RWPE1 (cell line): ENCODE results near the gene UNC79.
"Not testable (repeated sequence)": the region's sequence is repeated elsewhere in the genome, so short reads cannot be mapped to it uniquely, and the experiment has no call there.

Experiments
- CTCF ChIA-PET: fragments of 350-600 bp; sonication (Branson Sonifier 250); formaldehyde crosslinking; extraction: SDS; loops from one replicate; lab custom pipeline; 2021; lab: Yijun Ruan, JAX
- POLR2A ChIA-PET: fragments of 400-600 bp; formaldehyde crosslinking; extraction: SDS; loops from one replicate; lab custom pipeline; 2020; ENCODE audit warnings: antibody characterized with exemption; ENCODE audit not compliant: low non-redundant PET; lab: Yijun Ruan, JAX
- DNase-seq: peaks from one replicate; pipeline ENCODE4 v3.0.0; 2012; ENCODE audit warnings: low spot score
- H3K27ac ChIP-seq: fragments of 450-650 bp; 2 replicates; pipeline ENCODE4 v1.5.1; 2017
- CTCF ChIP-seq: fragments of 450-650 bp; conservative IDR thresholded peaks from 2 replicates; pipeline ENCODE4 v1.5.1; 2017; ENCODE audit warnings: low read depth, mild to moderate bottlenecking

Gene UNC79

GRCh38 chr14:93410021-93410420, 20.7 kb upstream of the UNC79 start:
- CTCF ChIA-PET: no interaction called here
- TF ChIP-seq CTCF: no peak
- POLR2A ChIA-PET: no interaction called here
- H3K27ac ChIP-seq: no peak overlapping the region
- no peak for DNase-seq

GRCh38 chr14:93410893-93411292, 19.8 kb upstream of the UNC79 start:
- TF ChIP-seq CTCF: no peak
- no peak for DNase-seq
- ChIA-PET CTCF (no interaction called here), POLR2A (no interaction called here)
- H3K27ac ChIP-seq: no peak overlapping the region

- CTCF ChIA-PET, H3K27ac ChIP-seq, DNase-seq, POLR2A ChIA-PET: not testable (repeated sequence)
Measured at GRCh38 chr14:93425136-93425535, 5.6 kb upstream of the UNC79 start.

GRCh38 chr14:93426750-93427149, 4.0 kb upstream of the UNC79 start:
- TF ChIP-seq CTCF: no peak

GRCh38 chr14:93431036-93431670, 414 bp downstream of the UNC79 start:
- DNase-seq: no peak
- no peak for TF ChIP-seq CTCF
- H3K27ac ChIP-seq: no peak overlapping the region
- ChIA-PET CTCF (no interaction called here), POLR2A (no interaction called here)

More at GRCh38 chr14:93426750-93427149, 4.0 kb upstream of the UNC79 start:
- POLR2A ChIA-PET: no interaction called here
- DNase-seq: no peak
- H3K27ac ChIP-seq: no peak overlapping the region
- CTCF ChIA-PET: no interaction called here

GRCh38 chr14:93454224-93454623, 23.5 kb downstream of the UNC79 start:
- POLR2A ChIA-PET: no interaction called here
- CTCF ChIA-PET: no interaction called here
- TF ChIP-seq CTCF: no peak

GRCh38 chr14:93456356-93456755, 25.6 kb downstream of the UNC79 start:
- ChIA-PET POLR2A (no interaction called here), CTCF (no interaction called here)
- no peak for DNase-seq
- no peak for TF ChIP-seq CTCF
- H3K27ac ChIP-seq: no peak overlapping the region

More at GRCh38 chr14:93454224-93454623, 23.5 kb downstream of the UNC79 start:
- no peak for DNase-seq
- no peak overlapping the region for H3K27ac ChIP-seq
